ENCODE data around the gene TRPC4. TPM values are rescaled to one million over a fixed set of nuclear protein-coding genes. Genes with fewer than 3 reads are reported as not detected.

TRPC4 gene
- total RNA-seq, 3 donors from 2014 or later, result 0.29 to 0.98 (median 0.32) TPM

DNA sequence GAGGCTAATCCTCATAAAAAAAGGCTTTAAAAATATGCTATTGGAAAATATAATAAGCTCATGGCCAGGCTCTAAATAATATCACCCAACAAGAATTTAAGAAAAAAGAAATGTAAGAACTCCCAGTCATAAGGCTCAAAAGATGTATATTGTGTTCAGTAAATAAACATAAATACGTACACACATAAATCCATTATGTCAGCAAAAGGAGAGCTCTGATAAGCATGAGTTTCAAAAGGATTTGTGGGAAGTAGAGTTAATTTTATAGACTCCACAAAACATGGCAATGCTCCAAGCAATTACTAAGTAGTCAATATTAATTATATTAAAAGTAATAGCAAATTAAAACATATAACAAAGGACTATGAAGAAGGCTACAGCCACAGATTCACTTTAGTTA, 37.3 kb upstream of the TRPC4 start:
- Histone ChIP-seq H3K9me3 (no peaks in the 10 kb centered on the region), H3K4me1 (no peaks in the 10 kb centered on the region), H3K36me3 (no peaks in the 10 kb centered on the region), H3K4me3 (no peak overlapping the region), H3K27me3 (no peaks in the 10 kb centered on the region), H3K27ac (no peak overlapping the region)
- intact Hi-C loops (cut with DNase I; ENCODE audit: low total_unique reads), result no loop called here
- DNase-seq (ENCODE audit: low spot score in 2 of 2), result no peak
- TF ChIP-seq POLR2AphosphoS5 (IDR thresholded peaks at IDR 0.05) (no peak), POLR2A (IDR thresholded peaks at IDR 0.05) (no peak)
- TF ChIP-seq, protein P1, sequence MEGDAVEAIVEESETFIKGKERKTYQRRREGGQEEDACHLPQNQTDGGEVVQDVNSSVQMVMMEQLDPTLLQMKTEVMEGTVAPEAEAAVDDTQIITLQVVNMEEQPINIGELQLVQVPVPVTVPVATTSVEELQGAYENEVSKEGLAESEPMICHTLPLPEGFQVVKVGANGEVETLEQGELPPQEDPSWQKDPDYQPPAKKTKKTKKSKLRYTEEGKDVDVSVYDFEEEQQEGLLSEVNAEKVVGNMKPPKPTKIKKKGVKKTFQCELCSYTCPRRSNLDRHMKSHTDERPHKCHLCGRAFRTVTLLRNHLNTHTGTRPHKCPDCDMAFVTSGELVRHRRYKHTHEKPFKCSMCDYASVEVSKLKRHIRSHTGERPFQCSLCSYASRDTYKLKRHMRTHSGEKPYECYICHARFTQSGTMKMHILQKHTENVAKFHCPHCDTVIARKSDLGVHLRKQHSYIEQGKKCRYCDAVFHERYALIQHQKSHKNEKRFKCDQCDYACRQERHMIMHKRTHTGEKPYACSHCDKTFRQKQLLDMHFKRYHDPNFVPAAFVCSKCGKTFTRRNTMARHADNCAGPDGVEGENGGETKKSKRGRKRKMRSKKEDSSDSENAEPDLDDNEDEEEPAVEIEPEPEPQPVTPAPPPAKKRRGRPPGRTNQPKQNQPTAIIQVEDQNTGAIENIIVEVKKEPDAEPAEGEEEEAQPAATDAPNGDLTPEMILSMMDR (IDR thresholded peaks at IDR 0.05), result no peak

DNA sequence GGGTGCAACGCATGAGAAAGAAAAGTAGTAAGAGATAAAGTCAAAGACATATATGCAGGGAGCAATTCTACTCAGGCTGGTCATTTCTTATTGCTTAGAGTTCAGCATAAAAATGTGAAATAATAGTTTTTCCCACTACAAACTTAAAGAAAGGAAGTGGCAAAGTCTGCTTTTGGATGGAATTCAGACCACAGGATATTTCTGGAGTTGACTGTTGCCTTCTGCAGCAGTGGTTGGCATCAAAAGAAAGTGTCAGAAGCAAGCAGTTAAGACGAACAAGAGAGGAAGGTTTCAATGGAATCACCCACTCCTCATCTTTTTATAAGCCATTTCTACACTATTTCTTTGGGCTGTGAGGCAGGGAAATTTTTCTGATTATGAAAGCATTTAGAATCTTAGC, 36.2 kb upstream of the TRPC4 start:
- Histone ChIP-seq H3K27me3 (no peaks in the 10 kb centered on the region), H3K27ac (no peak overlapping the region), H3K4me3 (no peak overlapping the region), H3K4me1 (no peaks in the 10 kb centered on the region), H3K9me3 (no peaks in the 10 kb centered on the region), H3K36me3 (no peaks in the 10 kb centered on the region)
- intact Hi-C loops (cut with DNase I; ENCODE audit: low total_unique reads), result no loop called here
- TF ChIP-seq POLR2AphosphoS5 (IDR thresholded peaks at IDR 0.05) (no peak), POLR2A (IDR thresholded peaks at IDR 0.05) (no peak)
- TF ChIP-seq, protein P1 (IDR thresholded peaks at IDR 0.05), result no peak
- DNase-seq (ENCODE audit: low spot score in 2 of 2), result no peak

DNA sequence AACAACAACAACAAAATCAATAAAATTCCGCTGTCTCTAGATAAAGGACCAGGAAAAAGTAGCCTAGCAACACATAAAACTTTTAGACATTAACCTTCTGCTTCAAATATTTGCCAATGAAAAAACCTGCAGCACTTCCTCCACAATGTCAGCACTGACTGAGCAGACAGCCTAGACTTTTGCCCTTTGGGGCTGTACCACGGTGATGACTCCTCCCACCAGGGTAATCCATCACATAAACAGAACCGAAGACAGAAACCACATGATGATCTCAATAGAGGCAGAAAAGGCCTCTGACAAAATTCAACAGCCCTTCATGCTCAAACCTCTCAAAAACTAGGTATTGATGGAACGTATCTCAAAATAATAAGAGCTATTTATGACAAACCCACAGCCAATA, 30.2 kb upstream of the TRPC4 start:
- Histone ChIP-seq H3K27ac (no peak overlapping the region), H3K9me3 (no peaks in the 10 kb centered on the region), H3K4me3 (no peak overlapping the region), H3K4me1 (no peaks in the 10 kb centered on the region), H3K36me3 (no peaks in the 10 kb centered on the region), H3K27me3 (no peaks in the 10 kb centered on the region)
- TF ChIP-seq POLR2A (IDR thresholded peaks at IDR 0.05) (no peak), POLR2AphosphoS5 (IDR thresholded peaks at IDR 0.05) (no peak)
- TF ChIP-seq, protein P1 (IDR thresholded peaks at IDR 0.05), result no peak
- intact Hi-C loops (cut with DNase I; ENCODE audit: low total_unique reads), result no loop called here
- DNase-seq (ENCODE audit: low spot score in 2 of 2), result no peak

DNA sequence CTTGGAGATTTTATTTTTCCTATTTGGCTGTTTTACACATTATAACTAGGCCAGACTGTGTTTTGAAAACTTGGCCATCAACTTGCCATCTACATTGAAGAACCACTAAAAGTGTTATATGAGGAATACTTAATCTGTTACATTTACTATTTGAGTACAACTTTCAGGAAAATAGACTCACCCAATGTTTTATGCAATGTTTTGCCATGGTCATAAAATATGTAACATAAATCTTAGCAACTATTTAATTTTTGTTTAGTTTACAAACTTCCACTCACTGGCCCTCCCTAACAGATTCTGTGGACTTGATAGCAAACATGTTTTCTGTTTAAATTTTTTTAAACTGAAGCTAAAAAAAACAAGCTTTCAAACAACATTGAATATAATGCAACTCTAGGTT, 23.7 kb upstream of the TRPC4 start:
- Histone ChIP-seq H3K4me3 (no peak overlapping the region), H3K4me1 (no peaks in the 10 kb centered on the region), H3K9me3 (no peaks in the 10 kb centered on the region), H3K36me3 (no peaks in the 10 kb centered on the region), H3K27ac (no peak overlapping the region), H3K27me3 (no peaks in the 10 kb centered on the region)
- no peak for TF ChIP-seq POLR2A (IDR thresholded peaks at IDR 0.05)
- TF ChIP-seq POLR2AphosphoS5 (IDR thresholded peaks at IDR 0.05), result no peak
- TF ChIP-seq, protein P1 (IDR thresholded peaks at IDR 0.05), result no peak
- no peak for DNase-seq (ENCODE audit: low spot score in 2 of 2)
- intact Hi-C loops (cut with DNase I; ENCODE audit: low total_unique reads), result no loop called here

DNA sequence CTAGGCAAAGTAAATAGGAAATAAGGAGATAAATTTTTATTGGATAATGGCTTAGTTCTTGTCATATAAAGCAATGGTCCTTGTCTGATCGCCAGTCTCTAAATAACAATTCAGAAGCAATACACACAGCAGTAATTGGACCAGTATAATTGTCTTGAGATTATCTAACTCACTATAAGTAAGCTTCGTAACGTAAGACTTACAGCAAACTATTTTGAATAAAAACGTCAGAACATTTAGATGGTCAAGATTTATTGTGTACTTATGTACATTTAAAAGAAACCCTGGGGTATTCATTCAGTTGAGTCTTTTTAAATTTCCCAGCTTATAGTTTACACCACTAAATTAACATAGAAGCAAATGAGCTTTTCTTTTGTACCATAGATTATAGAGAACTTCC, 20.2 kb upstream of the TRPC4 start:
- TF ChIP-seq, protein P1 (IDR thresholded peaks at IDR 0.05), result no peak
- no peak for TF ChIP-seq POLR2A (IDR thresholded peaks at IDR 0.05)
- TF ChIP-seq POLR2AphosphoS5 (IDR thresholded peaks at IDR 0.05), result no peak
- no peak for DNase-seq (ENCODE audit: low spot score in 2 of 2)
- Histone ChIP-seq H3K27me3 (no peaks in the 10 kb centered on the region), H3K36me3 (no peaks in the 10 kb centered on the region), H3K9me3 (no peaks in the 10 kb centered on the region), H3K4me1 (no peaks in the 10 kb centered on the region), H3K27ac (no peak overlapping the region), H3K4me3 (no peak overlapping the region)
- intact Hi-C loops (cut with DNase I; ENCODE audit: low total_unique reads), result no loop called here
